A204.1 (cell line): ENCODE data around the gene FXYD5.
"Not testable (repeated sequence)": the region's sequence is repeated elsewhere in the genome, so short reads cannot be mapped to it uniquely, and the experiment has no call there.

Source experiments
- FAIRE-seq: peaks from 2 replicates; lab custom pipeline; 2012; peaks lifted over from hg19 to GRCh38; lab: Jason Lieb, UNC

Gene FXYD5

DNA sequence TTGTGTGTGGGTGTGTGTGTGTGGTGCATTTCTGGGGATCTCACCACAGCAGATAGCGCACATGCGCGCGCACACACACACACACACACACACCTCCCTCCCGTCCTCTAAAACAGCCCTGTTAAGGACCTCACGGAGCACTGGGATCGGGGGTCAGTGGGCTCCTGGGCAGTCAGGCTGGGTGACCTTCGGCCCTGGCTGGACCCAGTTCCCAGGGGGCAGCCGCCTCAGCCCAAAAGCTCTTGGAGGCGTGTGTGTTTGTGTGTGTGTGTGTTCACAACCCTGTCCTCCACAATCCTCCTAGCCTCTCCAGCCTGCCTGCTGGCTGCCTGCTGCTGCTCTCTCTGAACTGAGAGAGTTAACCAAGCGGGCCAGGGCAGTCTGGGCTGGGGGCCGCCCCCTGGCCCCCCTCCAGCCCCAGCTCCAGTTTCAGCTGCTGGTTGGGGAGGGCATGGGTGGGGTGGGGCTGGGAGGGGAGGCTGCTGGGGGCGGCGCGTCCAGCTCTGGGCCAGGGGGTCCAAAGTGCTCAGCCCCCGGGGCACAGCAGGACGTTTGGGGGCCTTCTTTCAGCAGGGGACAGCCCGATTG, 16.1 kb upstream of the FXYD5 start, which contains the start of gene FXYD1:
Gene FXYD1 (plus strand): TSS at position 520 of the 588 bp plus-strand sequence. CDS start 1,256 bp downstream, outside the sequence.
- FAIRE-seq = no peak

DNA sequence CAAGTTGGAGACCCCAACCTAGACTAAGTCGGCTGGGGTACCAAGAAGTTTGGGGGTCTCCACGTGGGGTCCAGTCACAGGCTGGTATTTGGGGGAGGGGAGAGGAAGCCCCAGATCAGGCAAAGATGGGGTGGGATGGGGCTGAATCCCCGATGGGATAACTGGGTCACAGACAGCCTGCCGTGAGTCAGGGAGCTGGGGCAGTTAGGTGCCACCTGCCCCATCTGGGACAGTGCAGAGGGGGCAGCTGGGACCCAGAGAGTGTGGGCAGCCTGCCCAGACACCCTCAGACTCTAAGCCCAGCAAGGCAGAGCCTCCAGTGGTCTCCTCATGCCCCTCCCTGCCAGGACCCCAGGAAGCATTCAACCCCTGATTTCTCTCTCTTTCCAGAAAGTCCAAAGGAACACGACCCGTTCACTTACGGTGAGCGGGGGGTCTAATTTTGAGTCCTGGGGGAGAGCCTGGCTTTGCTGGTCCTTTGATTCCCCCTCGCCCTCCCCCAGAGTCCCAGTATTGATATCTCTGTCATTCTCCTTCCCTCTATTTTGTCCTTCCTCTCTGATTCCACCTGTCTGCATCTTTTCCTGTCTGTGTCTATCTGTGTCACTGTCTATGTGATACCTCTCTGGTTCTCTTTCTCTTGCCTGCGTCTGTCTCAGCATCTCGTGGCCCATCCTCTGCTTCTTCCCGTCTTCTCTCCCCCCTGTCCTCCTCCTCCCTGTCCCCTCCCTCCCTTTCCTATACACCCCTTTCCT, 14.2 kb upstream of the FXYD5 start:
- no peak for FAIRE-seq

DNA sequence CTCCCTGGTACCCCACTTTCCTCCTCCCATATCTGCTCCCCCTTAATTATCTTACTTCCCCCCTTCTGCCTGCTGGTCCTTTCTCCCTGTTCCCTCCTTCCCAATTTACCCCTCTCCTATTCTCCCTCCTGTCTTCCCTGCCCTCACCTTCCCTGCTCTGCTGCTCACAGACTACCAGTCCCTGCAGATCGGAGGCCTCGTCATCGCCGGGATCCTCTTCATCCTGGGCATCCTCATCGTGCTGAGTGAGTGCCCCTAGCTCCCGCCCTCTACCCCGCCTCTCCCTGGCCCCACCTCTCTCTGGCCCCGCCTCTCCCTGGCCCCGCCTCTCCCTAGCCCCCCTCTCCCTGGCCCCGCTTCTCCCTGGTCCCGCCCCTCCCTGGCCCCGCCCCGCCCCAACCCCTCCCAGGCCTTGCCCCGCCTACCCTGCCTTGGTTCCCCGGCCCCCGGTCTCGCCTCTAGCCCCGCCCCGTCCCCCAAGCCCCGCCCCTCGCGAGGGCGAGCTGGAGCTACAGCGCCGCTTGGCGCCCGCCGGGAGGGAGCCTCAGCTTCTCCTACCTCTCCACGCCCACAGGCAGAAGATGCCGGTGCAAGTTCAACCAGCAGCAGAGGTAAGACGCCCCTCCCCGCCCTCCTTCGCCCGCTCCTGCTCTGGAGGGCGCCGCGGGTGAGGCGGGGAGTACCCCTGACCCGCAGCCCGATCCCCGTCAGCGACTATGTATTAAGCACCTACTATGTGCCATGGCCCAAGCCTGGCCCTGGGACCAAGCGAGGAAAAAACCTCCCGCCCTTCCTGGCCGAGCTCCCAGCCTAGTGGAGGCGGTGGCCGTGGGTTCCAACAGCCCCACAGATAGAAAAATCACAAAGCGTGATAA, 13.3 kb upstream of the FXYD5 start:
- no peak for FAIRE-seq

DNA sequence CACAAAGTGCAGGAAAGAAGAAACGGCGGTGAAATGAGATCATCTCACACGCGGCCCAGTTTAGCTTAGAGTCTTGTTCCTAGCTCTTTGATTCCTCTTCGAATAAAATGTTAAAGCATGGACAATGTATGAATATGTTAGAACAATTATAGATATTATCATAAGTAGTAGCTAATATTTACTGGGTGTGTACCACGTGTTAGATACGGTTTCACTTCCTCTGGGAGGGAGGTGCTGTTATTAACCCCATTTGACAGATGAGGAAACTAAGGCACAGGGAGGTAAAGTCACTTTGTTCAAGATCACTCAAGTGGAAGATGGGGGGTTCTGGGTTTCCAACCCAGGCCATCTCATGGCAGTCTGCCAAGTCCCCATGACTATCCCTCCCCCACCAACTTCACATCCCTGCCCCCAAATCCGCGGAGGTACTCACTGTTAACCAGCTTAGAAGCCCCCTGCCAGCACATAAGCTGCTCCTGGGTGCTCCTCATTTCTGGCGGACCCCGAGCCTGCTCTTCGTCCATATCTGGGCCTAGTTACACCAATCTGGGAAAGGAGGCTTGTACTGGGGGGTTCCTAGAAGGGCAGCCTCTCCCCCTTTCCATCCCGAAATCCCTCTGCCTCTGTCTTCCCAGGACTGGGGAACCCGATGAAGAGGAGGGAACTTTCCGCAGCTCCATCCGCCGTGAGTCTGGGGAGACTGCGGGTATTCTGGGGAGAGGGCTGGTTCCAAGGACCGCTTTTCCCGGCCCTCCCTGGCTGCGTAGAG, 12.5 kb upstream of the FXYD5 start:
- FAIRE-seq = no peak

DNA sequence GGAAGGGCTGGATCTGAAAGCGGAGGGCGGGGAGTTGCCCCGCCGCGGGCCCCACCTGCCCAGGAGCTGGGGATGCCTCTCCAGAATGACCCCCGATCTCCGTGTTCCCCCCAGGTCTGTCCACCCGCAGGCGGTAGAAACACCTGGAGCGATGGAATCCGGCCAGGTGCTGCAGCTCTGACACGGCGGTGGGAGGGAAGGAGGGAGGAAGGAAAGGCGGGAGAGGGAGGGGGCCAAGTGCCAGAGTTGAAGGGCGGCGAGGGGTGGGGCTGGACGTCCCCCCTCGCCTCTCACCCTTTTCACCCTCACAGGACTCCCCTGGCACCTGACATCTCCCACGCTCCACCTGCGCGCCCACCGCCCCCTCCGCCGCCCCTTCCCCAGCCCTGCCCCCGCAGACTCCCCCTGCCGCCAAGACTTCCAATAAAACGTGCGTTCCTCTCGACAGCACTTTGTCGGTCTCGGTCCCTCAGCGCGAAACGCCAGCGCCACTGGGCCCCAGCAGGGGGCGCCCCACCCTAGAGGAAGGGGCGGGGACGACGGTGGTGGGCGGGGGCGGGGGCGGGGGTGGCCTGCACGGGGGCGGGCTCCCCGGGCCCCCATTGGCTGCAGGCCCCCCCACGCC, 11.8 kb upstream of the FXYD5 start:
- no peak for FAIRE-seq

DNA sequence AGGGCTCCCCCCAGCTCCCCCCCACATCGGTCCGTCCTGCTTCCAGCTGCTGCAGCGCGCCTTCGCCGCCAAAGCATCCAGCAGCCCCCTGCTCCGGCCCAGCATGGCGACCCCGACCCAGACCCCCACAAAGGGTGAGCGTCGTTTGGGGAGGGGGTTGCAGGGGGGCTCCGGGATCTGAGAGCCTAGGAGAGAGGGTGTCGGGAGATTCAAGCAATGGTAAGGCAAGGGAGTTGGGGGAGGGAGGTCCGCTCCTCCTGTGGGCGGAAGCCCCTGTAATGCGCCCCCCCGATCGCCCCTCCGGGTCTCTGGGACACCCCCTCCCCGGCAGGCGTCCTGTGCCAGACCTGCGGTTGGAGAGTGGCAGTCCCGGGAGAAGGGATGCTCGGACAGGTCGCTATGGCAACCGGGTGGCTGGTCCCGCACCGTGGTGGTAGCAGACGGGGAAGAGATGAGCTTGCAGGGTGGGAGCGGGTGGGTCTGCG, 11.3 kb upstream of the FXYD5 start, which contains the start of gene FXYD7:
Gene FXYD7 (plus strand): TSS at position 25 of the 485 bp plus-strand sequence. CDS start 79 bp downstream, at position 104.
- FAIRE-seq = no peak

DNA sequence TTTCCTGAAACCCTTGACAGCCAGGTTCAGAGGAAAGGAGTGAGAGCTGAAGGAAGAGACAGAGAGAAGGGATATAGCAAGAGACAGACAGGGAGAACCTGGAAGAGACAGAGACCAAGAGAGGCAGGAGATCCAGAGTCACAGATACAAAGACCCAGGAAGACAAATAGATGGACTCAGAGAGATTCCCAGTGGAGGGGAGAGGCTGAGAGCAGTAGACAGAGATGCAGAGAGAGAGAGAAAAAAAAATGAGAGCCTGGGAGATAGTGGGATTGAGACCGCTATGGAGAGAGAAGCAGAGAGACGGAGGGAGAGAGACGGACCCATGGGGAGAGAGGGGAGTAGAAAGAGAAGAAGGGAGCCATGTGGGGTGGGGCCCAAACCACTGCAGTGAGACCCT, 10.7 kb upstream of the FXYD5 start:
- FAIRE-seq = no peak

DNA sequence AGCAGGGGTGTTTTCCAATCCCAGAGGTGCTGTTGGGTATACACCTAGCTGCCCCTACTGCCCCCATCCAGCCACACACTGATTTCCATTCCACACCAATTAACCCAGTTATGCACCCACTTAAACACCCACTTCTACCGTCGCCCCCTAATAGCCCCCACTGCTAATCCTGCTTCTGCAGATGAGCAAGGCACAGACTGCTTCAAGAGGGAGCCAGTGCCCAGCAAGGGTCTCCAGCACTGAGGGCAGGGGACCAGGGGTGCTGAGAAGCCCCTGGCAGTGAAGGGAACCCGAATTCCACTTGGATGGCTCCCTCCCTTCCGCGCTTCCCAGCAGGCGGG, 10.3 kb upstream of the FXYD5 start:
- FAIRE-seq = no peak

DNA sequence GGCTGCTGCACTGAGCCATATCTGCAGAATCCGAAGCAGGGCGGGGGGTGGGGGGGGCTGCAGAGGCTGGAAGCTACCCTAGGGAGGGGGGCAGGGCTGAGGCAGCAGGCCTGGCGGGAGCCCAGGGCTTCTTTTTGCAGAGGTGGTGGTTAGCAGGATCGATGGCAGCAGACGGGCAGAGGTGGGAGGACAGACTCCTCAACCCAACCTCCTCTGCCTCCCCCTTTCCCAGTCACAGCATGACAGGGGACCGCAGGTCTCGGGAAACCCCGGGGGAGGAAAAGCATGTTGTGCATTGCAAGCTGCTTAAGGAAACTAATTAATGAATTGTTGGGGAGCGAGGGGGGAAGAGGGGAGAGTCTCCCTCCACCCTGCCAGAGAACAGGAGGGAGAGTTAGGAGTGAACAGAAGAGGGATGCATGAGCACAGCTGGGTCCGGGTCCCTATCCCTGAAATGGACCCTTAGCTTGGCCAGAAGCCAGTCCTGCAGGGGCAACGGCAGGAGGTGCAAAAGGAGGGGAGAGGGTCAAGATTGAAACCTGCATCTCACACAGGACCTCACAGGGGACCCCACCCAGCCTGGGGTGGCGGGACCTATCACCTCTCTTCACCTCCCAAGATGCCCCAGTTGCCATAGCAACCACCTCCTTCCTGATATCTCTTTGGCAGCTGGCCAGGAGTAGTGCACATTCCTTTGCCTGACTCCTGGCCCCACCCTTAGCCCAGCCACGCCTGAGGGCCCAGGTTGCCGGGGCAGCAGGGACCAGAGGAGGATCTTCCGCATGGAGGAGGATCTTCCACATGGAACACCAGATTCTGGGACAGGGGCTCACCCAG, 9.7 kb upstream of the FXYD5 start:
- no peak for FAIRE-seq

DNA sequence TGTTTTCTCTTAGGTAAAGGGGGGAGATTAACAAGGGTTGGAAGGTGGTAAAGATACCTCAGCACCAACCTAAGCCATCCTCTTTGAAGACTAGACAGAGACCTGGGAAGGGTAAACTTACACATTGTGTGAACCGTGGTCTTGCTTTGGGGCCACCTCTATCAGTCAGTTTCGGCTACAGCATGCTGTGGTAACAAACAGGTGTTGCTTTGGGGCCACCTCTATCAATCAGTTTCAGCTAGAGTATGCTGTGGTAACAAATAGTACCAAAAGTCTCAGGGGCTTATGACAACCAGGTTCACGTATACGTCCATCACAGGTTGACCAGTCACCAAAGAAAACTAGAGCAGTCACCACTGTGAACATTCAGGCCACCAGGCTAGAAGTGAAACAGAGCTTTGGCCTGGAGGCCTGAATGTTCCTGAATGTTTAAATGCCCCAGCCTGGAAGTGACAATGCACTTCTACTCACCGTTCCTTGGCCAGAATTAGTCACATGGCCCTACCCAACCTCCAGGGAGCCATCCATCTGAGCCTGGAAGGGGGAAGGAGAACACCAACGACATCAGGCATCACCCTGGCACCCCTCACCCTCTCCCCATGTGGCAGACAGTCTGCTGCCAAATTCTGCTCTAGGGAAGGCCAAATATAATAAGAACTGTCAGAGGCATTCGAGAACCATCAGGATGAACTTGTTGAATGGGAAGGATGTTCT, 7.6 kb upstream of the FXYD5 start:
- no peak for FAIRE-seq

DNA sequence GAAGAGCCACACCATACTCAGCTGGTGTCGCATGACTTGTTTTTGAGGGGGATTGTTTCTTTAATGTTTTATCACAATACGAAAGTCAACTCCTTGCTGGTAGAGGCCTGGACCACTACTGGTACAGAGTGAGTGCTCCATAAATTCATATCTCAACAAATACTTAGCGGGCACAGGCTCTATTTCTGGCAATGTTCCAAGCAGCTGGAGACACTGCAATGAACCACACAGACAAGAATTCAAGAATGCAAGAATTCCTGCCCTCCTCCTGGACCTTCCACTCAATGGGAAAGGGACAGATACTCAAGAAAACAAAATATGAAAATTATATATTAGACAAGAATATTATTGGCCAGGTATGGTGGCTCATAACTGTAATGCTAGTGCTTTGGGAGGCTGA, 5.1 kb upstream of the FXYD5 start:
- no peak for FAIRE-seq

DNA sequence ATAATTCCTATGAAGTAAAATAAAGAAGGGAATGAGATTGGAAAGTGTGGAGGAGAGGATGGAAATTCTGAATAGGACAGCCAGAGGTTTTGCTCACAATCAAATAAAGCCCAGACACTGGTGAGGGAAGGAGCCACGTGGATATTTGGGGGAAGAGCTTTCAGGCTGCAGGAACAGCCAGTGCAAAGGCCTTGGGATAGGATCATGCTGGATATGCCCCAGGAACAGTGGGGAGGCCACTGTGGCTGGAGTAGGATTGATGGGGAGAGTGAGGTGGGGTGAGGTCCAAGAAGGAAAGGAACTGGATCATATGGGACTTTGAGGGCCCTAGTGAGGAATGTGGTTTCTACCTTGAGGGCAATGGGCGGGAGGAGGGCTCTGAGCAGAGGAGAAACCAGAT, 4.1 kb upstream of the FXYD5 start:
- FAIRE-seq = no peak

DNA sequence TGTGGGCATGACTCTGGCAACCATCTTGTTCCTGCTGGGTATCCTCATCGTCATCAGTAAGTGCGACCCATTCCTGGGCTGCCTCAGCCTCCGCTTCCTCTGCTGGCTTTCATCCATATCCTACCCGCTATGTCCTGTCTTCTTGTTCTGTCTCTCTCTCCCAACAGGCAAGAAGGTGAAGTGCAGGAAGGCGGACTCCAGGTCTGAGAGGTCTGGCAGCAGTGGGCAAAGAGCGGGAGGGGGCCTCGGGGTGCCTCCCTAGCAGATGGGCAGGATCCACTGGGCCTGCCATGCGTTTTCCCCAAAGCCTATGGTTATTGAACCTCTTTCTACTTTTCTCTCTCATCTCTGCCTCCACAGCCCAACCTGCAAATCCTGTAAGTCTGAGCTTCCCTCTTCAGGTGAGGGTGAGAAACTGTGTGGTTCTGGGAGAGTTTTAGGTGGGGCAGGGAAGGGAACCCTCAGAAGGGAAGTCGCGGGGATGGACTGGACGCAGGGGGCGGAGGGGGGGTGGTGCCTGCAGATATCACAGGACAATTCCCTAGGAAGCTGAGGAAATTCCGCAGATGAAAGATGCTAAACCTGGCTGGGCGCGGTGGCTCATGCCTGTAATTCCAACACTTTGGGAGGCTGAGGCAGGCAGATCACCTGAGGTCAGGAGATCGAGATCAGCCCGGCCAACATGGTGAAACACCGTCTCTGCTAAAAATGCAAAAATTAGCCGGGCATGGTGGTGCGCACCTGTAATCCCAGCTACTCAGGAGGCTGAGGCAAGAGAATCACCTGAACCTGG, 3.1 kb upstream of the FXYD5 start:
- no peak for FAIRE-seq

DNA sequence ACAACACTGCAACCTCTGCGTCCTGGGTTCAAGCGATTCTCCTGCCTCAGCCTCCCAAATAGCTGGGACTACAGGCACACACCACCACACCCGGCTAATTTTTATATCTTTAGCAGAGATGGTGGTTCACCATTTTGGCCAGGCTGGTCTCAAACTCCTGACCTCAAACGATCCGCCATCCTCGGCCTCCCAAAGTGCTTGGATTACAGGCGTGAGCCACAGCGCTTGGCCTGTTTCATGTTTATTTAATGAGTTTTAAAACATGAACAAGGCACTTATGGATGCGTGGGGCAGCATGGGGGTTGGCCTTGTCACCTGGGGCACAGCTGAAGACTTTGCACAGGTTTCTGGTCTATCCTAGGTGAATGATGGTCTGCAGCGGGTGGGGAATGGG, 1.4 kb upstream of the FXYD5 start:
- not testable (repeated sequence) for FAIRE-seq

DNA sequence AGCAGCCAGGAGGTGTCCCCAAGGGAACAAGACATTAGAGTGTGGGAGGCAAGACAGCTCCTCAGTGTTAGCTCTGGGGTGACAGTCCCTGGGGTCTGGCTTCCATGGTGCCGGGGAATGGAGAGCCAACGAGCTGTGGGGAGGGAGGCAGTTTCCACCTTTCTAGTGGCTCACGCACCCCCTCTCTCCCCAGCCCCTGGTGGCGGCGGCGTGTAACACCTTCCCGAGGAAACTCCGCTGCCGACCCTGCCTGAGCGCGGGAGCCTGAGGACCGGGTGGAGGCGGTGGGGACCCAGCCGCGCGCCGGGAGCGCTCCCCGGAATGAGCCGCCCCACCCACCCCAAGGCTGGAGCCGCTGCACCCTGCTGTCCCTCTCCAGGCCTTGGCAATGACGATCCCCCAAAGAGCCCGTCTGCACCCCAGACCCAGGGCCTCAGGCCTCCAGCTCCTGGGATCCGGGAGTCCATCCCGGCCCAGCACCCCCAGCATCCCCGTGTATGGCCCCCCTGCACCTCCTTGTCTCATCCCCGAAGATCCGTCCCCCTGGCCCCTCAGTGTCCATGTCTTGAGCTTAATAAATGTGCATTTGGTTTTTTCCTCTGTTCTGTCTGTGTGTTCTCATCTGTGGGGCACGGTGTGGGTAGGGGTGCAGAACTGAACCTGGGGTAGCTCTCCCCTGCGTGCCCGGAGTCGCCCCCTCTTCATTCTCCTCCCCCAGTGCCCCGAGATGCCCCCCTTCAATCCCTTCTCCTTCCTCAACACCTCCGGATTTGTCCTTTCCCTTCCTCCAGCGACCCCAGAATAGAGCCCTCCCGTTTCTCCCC, 622 bp upstream of the FXYD5 start:
- FAIRE-seq = no peak

DNA sequence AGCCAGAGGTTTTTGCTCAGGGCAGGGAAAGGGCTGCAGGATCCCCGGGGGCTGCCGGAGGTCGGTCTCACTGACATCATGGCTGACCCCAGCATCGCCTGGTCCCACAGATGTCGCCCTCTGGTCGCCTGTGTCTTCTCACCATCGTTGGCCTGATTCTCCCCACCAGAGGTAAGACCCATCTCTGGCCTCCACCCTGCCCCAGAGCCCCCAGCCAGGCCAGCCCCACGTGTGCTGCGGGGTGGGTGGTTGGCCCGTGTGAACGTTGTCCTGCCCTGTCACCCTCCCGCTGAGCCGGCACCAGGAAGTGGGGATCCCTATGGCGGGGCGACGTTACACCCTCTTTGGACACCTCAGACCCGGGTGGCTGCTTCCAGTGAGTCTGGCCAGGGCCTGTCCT, 906 bp downstream of the FXYD5 start:
- no peak for FAIRE-seq

DNA sequence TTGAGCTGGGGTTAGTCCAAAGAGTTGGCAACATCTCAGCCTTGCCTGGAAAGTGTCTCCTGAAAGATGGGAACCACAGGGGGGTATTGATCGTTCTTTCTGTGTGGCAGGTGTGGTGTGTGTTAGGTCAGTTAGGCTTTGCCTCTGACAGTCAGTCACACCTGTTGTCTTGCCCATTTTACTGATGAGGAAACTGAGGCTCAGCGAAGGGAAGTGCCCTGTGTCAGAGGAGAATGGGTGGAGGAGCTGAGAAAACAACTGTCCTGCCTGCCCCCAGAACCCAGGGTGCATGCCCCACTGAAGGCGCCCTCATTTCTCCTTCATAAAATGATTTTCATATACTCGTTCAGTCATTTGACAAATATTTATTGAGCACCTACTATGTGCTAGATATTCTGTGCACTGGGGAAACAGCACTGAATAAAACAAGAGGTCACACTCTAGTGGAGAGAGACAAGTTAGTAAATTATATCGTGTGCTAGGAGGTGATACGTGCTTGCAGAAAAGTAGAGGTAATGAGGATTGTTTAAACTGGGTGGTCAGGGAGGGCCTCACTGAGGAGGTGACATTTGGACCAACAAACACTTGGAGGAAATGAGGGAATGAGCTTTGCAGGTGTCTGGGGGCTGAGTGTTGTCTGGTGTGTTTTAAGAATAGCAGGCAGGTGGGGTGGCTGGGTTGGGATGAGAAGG, 1.6 kb downstream of the FXYD5 start:
- no peak for FAIRE-seq

DNA sequence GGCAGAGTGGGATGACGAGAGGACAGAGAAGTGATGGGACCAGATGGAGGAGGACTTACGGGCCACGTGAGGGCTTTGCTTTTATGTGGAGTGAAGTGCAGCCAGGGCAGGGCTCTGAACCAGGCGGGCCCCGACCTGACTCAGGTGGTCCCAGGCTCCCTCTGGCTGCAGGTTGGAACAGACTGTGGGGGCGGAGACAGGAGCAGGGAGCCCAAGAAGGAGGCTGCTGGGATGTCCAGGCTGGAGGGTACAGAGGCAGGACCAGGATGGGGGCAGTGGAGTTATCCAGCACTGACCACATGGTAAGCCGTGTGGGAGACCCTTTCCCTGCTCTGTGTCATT, 2.1 kb downstream of the FXYD5 start:
- FAIRE-seq = no peak
